ENCODE results near the gene OR6J1.

Gene OR6J1

DNA sequence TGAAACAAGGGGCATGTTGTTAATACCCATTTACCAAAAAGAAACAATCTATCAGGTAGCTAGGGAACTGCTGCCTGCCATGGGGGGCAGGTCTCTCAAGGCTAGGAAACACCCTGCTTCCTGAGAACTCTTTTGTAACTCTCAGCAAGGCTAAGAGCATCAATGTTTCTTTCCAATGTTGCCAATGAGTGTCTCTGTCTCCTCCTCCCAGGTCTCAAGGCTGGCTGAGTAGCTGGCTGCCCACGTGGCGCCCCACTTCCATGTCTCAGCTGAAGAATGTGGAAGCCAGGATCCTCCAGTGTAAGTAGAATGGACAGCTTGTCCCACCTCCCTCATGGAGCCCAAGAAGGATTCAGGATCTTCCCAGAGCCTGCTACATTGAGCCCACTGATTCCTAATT, 42.7 kb downstream of the OR6J1 start:
- DNase-seq: no peak

DNA sequence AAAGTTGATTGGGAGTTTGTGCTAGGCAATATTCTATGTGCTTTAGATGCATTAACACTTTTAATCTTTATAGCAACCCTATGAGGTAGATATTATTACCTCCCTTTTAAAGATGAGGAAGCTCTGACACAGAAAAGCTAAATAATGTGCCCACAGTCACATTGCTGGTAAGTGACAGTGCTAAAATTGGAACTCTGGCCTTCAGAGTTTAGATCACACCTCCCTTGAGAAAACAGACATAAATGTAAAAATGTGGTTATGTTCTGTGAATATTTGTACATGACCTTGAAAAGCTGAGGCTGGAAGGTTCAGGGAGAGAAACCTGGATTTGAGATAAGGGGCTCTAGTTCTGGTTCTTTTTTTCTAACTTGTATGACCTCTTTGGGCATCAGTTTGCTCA, 44.1 kb downstream of the OR6J1 start:
- no peak for DNase-seq

DNA sequence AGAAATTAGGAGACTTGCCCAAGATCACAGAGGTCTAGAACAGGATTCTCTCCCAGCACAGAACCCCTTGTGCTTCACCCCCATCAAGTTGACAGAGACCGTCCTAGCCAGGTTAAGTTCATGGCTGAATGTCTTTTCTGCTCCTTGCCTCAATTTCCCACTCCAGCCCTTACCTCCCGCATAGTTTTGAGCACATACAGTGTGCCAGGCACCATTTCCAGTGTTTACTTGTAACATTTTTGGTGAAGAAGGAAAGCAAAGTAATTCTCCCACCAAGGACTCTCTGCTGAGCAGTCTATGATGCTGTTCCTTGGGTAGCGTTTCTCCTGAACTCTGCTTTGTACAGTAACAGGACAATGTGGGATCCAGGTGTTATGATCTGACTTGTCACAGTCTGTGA, 44.8 kb downstream of the OR6J1 start:
- DNase-seq: no peak

DNA sequence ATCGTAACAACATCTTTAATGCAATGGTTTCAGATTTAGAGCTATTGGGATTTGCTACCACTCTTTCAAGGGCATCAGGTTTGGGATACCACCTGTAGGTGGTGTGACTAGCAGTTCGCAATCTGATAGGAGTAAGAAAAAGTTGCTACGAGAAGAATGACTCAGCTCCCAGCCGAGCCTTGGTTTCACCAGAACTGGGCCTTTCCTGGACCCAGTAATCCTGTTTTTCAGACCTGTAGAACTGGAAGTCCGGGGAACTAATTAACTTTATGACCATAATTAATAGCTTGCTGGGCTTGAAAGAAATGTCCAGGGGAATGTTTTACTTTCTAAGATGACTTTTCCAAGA, 45.3 kb downstream of the OR6J1 start:
- peak; percentile 38 to 56 for DNase-seq

DNA sequence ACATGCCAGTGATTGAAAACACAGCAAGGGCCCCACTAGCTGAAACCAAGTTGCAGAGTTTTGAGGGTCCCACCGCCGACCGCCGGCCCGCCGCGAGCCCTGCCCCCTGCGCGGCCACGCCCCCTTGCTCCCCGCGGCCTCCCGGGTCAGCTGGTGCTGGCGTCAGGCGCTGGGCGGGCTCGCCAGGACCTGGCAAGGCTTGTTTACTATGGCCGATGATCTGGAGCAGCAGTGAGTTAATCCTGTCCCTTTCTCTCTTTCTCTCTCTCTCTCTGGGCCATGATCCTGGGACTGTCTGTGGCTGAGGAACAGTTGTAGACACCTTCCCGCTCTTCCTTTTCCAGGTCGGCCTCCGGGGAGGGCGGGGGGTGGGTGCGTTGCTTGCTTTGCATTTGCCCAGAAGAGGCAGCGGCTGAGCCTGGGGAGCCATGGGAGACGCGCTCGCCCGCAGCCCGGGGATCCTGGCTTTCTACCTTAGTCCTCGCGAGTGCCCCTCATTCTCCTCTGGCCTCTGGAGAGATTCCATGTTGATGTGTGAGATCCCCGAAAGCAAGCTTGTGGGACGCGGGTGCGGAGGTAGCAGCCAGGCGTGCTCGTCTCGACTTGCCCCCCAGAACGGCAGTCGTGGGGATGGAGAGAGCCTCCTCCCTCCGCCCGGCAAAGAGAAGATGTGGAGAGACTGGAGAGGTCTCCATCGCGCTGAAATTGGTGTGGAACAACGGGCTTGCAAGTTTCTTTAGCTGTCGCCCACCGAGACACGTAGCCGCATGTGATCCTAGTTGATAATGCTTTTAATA, 45.9 kb downstream of the OR6J1 start, which contains the start of gene ABHD4:
Gene ABHD4 (plus strand): TSS at position 202 of the 797 bp plus-strand sequence. CDS start 7 bp downstream, at position 209.
- peak; percentile 65 to 68 for DNase-seq

DNA sequence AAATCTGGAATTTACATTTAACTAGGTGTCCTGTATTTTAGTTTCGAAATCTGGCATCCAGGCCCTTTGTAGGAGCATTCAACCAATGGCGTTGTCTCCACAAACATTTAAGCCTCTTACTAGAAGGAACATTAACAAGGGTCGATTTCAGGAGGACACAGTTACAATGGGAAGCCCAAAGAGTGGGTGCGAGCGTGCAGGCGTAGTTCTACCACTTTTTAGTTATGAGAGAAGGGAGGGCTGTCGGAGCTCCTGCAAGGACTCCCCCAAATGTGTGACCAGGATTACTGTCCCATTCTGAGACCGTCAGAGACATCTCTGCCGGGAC, 46.4 kb downstream of the OR6J1 start:
- DNase-seq: no peak

DNA sequence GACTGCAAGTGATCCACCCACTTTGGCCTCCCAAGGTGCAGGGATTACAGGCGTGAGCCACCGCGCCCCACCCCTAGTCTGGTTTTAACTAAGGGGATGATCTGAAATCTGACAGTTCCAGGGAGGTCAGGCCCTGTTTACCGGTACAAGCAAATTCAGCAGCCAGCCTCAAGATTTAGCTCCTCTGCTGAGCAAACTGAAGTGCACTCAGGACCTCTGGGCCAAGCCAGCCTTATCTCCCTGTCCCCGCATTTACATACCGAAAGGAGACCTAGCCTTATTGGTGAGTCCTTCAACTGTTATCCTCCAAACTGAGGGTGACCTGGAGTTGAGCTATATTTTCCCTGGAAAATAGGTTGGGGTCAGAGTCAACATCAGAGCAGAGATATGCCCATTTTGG, 46.9 kb downstream of the OR6J1 start:
- no peak for DNase-seq

DNA sequence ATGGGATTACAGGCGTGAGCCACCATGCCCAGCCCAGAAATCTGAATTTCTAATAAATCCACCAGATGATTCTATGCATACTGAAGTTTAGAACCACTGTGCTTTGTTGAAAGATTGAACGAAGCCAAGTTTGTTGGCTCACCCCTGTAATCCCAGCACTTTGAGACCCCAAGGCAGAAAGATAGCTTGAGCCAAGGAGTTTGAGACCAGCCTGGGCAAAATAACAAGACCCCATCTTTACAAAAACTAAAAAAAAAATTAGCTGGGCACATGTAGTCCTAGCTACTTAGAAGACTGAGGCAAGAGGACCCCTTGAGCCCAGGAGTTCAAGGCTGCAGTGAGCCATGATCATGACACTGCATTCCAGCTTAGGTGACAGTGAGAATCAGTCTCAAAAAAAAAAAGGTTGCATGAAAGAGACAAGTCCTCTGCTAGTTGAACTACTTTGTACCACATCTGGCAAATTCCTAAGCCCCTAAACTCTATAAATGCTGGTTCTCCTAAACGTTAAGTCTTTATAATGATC, 47.7 kb downstream of the OR6J1 start:
- no peak for DNase-seq

DNA sequence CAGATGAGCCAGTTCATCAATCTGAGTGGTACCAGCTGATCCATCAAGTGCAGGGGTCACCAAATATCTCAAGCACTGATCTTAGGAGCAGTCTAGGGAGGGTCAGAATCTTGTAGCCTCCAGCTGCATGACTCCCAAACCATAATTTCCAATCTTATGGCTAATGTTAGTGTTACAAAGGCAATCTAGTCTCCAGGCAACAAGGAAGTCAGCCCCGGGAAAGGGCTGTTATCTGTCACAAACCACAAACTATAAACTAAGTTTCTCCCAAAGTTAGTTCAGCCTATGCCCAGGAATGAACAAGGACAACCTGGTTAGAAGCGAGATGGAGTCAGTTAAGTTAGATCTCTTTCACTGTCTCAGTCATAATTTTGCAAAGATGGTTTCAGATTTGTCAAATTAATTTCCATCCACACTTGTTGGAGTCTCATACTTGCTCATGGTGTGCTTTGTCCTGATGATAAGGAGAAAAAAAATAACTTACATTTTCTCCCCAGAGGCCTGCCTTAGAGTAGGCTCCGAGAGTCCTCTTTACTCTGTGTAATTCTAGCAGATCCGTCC, 49.9 kb downstream of the OR6J1 start:
- DNase-seq: no peak

DNA sequence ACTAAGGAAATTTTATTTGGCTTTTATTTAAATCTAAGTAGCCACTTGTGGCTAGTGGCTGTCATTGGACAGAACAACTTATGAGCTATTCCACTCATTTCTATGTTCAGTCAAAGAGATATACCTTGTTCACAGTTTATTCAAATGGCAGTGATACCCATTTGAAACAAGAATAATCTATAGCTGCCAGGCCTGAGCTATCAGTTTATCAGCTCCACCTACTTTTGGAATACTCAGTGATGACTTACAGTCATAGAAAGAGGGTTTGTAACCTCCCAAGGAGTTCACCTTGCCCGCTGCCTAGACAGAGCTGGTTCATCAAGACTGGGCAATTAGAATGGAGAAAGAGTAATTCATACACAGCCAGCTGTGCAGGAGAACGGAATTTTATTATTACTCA, 50.6 kb downstream of the OR6J1 start:
- DNase-seq: no peak

DNA sequence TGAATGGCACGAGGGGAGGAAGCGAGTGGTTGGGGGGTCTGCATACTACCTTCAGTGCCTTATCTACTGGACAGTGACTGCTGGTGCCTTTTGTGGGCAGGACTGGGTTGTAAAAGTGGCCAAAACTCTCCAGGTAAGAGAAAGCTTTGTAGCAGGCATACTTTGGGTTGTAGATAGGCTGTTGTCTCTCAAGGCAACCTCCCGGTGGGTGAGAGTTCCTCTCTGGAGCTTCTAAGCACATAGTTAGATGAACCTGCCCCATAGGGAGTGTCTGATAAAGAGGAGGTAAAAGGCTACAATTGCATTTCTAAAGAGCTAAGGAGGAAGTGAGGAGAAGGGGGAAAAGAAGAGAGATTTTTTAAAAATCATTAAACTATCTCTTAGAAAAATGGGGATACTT, 51.0 kb downstream of the OR6J1 start:
- DNase-seq: no peak

DNA sequence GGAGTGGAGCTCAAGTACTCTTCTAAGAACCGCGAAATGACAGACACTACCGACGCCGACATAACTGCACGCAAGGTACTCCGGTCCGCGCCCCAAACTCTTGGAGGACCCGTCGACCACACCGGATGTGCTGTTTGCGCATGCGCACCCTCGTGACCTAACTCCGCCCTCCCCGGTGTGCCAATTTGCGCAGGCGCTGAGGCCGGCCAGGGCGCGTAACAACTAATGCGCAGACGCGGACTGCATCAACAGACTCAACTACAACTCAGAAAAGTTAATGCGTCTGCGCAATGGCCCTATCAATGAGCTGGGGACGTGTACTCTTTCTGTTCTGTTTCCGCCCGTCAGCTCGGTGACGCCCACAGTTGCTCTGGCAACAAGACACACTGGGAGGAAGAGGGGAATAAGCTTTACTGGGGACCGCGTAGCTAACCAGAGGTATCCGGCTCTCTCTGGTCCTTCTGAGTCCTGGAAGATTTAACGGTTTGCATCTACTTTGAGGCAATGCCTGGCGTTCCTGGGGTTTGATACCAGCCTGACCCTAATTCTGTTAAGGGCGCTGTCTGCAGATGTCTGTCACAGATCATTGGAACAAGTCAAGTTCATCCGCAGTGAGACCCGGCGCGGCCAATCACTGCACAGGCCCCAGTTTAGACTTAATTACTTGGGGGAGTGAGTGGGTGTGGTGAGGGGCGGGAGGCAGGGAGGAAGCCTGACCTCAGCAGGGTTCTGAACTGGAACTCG, 54.9 kb downstream of the OR6J1 start, which contains the start of gene DAD1:
Gene DAD1 (minus strand): TSS at position 129 of the 744 bp plus-strand sequence. CDS start 67 bp downstream, at position 62.
- DNase-seq: peak; percentile 98 to 99

DNA sequence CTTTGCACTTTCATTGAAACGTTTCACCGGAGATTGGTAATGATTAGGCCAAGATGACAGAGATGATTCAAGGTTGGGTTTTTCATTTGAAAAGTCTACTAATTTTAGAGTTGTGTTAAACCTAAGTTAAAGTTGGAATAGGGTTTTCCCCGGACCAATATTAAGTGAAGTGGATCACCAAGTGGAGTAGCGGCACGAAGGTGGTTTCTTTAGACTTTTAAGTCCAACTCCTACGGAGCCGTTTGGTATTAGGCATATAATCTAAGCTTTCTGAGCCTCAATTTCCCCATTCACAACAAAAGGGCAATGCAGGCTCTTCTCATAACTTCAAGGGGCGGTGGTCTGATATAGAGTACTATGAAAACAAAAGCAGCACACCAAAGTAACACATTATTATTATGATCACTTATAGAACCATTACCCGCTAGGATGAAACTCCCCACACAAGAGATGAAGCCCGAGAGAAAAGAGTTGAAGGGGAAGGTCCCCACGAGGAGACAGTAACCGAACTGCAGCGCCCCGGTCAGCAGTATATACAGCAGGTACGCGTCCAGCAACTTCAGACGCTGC, 55.5 kb downstream of the OR6J1 start:
- peak in 1 of 2 experiments; percentile 38 for DNase-seq

DNA sequence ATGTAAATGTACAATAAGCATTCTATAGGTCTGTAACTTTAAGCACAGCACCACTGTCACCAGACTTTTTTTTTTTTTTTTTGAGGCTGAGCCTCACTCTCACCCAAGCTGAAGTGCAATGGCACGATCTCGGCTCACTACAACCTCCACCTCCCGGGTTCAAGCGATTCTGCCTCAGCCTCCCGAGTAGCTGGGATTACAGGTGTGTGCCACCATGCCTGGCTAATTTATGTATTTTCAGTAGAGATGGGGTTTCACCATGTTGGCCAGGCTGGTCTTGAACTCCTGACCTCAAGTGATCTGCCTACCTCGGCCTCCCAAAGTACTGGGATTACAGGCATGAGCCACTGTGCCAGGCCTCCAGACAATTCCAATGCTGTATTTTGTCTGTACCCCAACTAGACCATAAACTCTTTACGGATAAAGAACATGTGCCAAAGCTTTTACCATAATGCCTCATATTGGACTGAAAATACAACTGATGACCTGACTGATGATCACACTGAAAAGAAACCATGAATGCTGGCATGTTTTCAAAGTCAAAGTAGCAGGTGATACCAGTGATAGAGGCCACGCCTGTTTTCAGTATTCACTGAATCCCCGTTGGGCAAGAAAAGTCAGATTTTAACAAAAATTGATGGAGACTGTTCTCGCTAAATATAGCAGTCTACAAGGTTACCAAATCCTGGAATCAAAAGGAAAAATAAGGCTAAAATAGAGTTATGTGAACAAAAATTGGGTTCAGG, 56.3 kb downstream of the OR6J1 start:
- DNase-seq: peak in 1 of 2 experiments; percentile 19

DNA sequence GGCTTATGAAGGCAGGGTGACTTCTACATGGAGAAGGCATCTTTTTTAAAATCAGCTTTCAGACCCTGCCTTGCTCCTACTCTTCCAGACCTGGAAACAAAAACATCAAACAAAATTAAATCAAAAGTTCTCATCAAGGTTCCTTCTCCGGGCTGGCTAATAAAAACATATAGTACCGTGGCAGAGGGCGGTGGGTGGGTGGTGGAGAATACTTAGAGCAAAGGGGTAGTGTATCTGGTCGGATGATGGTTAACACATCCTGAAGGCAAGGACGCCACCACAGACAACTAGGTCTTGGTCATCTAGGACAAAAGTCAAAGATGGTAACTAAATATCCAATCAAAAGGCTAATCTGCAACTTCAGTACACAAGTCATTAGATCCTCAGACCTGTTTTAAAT, 56.9 kb downstream of the OR6J1 start:
- DNase-seq: no peak

DNA sequence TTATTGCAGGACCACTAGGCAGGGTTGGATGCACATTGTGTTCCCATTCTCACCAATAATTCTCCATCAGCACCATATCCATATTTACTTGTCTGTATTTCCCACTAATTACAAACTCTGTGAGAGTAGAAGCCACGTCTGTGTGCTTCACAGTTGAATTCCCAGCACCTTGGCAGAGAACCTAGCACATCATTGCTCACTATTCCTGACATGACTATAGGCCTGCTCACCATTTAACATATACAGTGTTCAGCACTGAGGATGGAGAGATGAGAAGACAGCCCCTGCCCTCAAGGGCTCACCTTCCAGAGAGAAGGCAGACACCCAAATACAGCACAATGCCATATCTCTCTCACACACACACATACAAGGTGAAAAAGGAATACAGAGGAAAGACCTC, 60.2 kb downstream of the OR6J1 start:
- DNase-seq: peak in 1 of 2 experiments; percentile 36
